Measurements from ENCODE around the gene EPYC. TPM values are rescaled to one million over a fixed set of nuclear protein-coding genes. Genes with fewer than 3 reads are reported as not detected.
"Not testable (repeated sequence)": the region's sequence is repeated elsewhere in the genome, so short reads cannot be mapped to it uniquely, and the experiment has no call there.

The EPYC gene
- total and polyA plus RNA-seq, 4 donors = 0.17 TPM; not detected in 3

DNA sequence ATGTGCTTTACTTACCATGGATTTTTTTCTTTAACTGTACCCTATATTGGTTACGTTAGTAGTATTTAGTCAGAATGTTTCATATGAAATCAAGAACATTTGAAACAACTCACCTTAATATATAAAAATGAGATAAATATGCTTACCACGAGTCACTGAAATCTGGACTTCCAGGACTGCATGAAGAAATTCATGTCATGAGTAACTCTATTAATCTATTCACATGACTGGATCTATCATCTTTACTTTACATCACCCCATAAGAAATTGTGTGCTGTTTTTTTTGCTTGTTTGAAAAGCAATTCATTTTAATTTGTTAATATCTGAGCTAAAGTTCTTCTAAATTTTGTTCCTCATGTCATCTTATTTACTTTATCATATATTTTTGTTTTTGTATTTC, 5.2 kb downstream of the EPYC start:
- no peak for DNase-seq (ENCODE audit: low read depth in 4 of 6, low spot score in 6 of 6)
- H3K36me3 ChIP-seq (ENCODE audit: control insufficient read depth, insufficient read depth, low read length) = no peaks in the 10 kb centered on the region
- WGBS (ENCODE audit: insufficient coverage) = no CpG with 5 or more reads among the region's 2 CpGs
- H3K27ac ChIP-seq (ENCODE audit: low read depth, low read length) = no peak overlapping the region
- no peak overlapping the region for H3K4me3 ChIP-seq (ENCODE audit: low read depth, low read length)
- H3K27me3 ChIP-seq (ENCODE audit: control insufficient read depth, insufficient read depth, low read length) = no peaks in the 10 kb centered on the region
- no peaks in the 10 kb centered on the region for H3K9me3 ChIP-seq (ENCODE audit: control insufficient read depth, insufficient read depth, low read length)
- H3K4me1 ChIP-seq (ENCODE audit: control insufficient read depth, insufficient read depth, low read length) = no peaks in the 10 kb centered on the region

- no peaks in the 10 kb centered on the region for H3K9me3 ChIP-seq (ENCODE audit: control insufficient read depth, insufficient read depth, low read length)
- WGBS (ENCODE audit: insufficient coverage) = no CpG with 5 or more reads among the region's 2 CpGs
- no peak overlapping the region for H3K27ac ChIP-seq (ENCODE audit: low read depth, low read length)
- H3K4me1 ChIP-seq (ENCODE audit: control insufficient read depth, insufficient read depth, low read length) = no peaks in the 10 kb centered on the region
- no peaks in the 10 kb centered on the region for H3K36me3 ChIP-seq (ENCODE audit: control insufficient read depth, insufficient read depth, low read length)
- DNase-seq (ENCODE audit: low read depth in 4 of 6, low spot score in 6 of 6) = no peak
- H3K27me3 ChIP-seq (ENCODE audit: control insufficient read depth, insufficient read depth, low read length) = no peaks in the 10 kb centered on the region
- H3K4me3 ChIP-seq (ENCODE audit: low read depth, low read length) = no peak overlapping the region
These were observed 9.8 kb downstream of the EPYC start for GRCh38 chr12:90995010-90995409.

- Histone ChIP-seq H3K4me1 (ENCODE audit: control insufficient read depth, insufficient read depth, low read length) (no peaks in the 10 kb centered on the region), H3K27ac (ENCODE audit: low read depth, low read length) (no peak overlapping the region), H3K27me3 (ENCODE audit: control insufficient read depth, insufficient read depth, low read length) (no peaks in the 10 kb centered on the region), H3K36me3 (ENCODE audit: control insufficient read depth, insufficient read depth, low read length) (no peaks in the 10 kb centered on the region), H3K9me3 (ENCODE audit: control insufficient read depth, insufficient read depth, low read length) (no peaks in the 10 kb centered on the region), H3K4me3 (ENCODE audit: low read depth, low read length) (no peak overlapping the region)
- DNase-seq (ENCODE audit: low read depth in 4 of 6, low spot score in 6 of 6) = no peak
- WGBS (ENCODE audit: insufficient coverage) = 88% methylated on average over 3 of the region's 3 CpGs
These were observed 12.8 kb downstream of the EPYC start for GRCh38 chr12:90991952-90992465.

- Histone ChIP-seq H3K4me1 (ENCODE audit: control insufficient read depth, insufficient read depth, low read length) (no peaks in the 10 kb centered on the region), H3K27ac (ENCODE audit: low read depth, low read length) (no peak overlapping the region), H3K4me3 (ENCODE audit: low read depth, low read length) (no peak overlapping the region), H3K9me3 (ENCODE audit: control insufficient read depth, insufficient read depth, low read length) (no peaks in the 10 kb centered on the region), H3K27me3 (ENCODE audit: control insufficient read depth, insufficient read depth, low read length) (no peaks in the 10 kb centered on the region), H3K36me3 (ENCODE audit: control insufficient read depth, insufficient read depth, low read length) (no peaks in the 10 kb centered on the region)
- no peak for DNase-seq (ENCODE audit: low read depth in 4 of 6, low spot score in 6 of 6)
- no CpG with 5 or more reads among the region's 3 CpGs for WGBS (ENCODE audit: insufficient coverage)
These were observed 14.2 kb downstream of the EPYC start for GRCh38 chr12:90990611-90991010.

GRCh38 chr12:90989686-90990111, 15.1 kb downstream of the EPYC start:
- no peak for DNase-seq (ENCODE audit: low read depth in 4 of 6, low spot score in 6 of 6)
- H3K27ac ChIP-seq (ENCODE audit: low read depth, low read length) = no peak overlapping the region
- WGBS (ENCODE audit: insufficient coverage) = no CpG with 5 or more reads among the region's 1 CpG

DNA sequence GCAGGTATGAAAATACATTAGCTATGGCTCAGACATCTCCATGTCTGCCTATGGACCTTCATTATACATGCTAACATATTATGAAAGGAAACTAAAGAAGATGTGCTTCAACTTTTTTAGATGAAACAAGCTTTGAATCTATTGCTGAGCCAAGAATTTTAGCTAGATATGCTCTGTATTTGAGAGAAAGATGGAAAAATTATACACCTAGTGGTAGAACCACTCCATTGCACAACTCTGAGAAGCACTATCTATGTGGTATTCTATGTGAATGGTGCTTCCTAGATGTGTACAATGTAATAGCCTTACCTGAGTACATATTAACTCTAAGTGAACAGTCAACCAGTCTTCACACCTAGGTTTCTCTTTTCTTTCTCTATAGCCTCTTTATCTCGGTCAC, 17.3 kb downstream of the EPYC start:
- no peaks in the 10 kb centered on the region for H3K27me3 ChIP-seq (ENCODE audit: control insufficient read depth, insufficient read depth, low read length)
- H3K9me3 ChIP-seq (ENCODE audit: control insufficient read depth, insufficient read depth, low read length) = no peaks in the 10 kb centered on the region
- H3K4me1 ChIP-seq (ENCODE audit: control insufficient read depth, insufficient read depth, low read length) = no peaks in the 10 kb centered on the region
- DNase-seq (ENCODE audit: low read depth in 4 of 6, low spot score in 6 of 6) = no peak
- H3K4me3 ChIP-seq (ENCODE audit: low read depth, low read length) = no peak overlapping the region
- no peak overlapping the region for H3K27ac ChIP-seq (ENCODE audit: low read depth, low read length)
- no peaks in the 10 kb centered on the region for H3K36me3 ChIP-seq (ENCODE audit: control insufficient read depth, insufficient read depth, low read length)
- no CpG with 5 or more reads among the region's 1 CpG for WGBS (ENCODE audit: insufficient coverage)

More at GRCh38 chr12:90989686-90990111, 15.1 kb downstream of the EPYC start:
- Histone ChIP-seq H3K36me3 (ENCODE audit: control insufficient read depth, insufficient read depth, low read length) (no peaks in the 10 kb centered on the region), H3K27me3 (ENCODE audit: control insufficient read depth, insufficient read depth, low read length) (no peaks in the 10 kb centered on the region), H3K9me3 (ENCODE audit: control insufficient read depth, insufficient read depth, low read length) (no peaks in the 10 kb centered on the region), H3K4me3 (ENCODE audit: low read depth, low read length) (no peak overlapping the region), H3K4me1 (ENCODE audit: control insufficient read depth, insufficient read depth, low read length) (no peaks in the 10 kb centered on the region)

- DNase-seq (ENCODE audit: low read depth in 4 of 6, low spot score in 6 of 6) = no peak
- H3K36me3 ChIP-seq (ENCODE audit: control insufficient read depth, insufficient read depth, low read length) = no peaks in the 10 kb centered on the region
- no peaks in the 10 kb centered on the region for H3K4me1 ChIP-seq (ENCODE audit: control insufficient read depth, insufficient read depth, low read length)
- no peaks in the 10 kb centered on the region for H3K9me3 ChIP-seq (ENCODE audit: control insufficient read depth, insufficient read depth, low read length)
- WGBS (ENCODE audit: insufficient coverage) = no CpG with 5 or more reads among the region's 1 CpG
- no peak overlapping the region for H3K4me3 ChIP-seq (ENCODE audit: low read depth, low read length)
- H3K27me3 ChIP-seq (ENCODE audit: control insufficient read depth, insufficient read depth, low read length) = no peaks in the 10 kb centered on the region
- H3K27ac ChIP-seq (ENCODE audit: low read depth, low read length) = no peak overlapping the region
These were observed 17.7 kb downstream of the EPYC start for GRCh38 chr12:90987101-90987500.

DNA sequence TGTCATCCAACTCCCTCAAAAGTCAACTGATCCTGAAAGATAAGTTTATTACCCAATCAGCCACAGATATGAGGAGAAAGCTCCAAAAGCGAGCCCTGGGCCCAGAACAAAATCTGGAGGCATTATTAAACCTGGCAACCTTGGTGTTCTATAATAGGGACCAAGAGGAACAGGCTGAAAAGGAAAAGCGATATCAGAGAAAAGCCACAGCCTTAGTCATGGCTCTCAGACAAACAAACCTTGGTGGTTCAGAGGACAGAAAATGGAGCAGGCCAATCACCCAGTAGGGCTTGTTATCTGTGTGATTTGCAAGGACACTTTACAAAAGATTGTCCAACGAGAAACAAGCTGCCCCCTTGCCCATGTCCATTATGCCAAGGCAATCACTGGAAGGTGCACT, 19.4 kb downstream of the EPYC start:
- not testable (repeated sequence) for H3K4me3 ChIP-seq (ENCODE audit: low read depth, low read length); DNase-seq (ENCODE audit: low read depth in 4 of 6, low spot score in 6 of 6); H3K27me3 ChIP-seq (ENCODE audit: control insufficient read depth, insufficient read depth, low read length); H3K27ac ChIP-seq (ENCODE audit: low read depth, low read length); H3K9me3 ChIP-seq (ENCODE audit: control insufficient read depth, insufficient read depth, low read length); H3K4me1 ChIP-seq (ENCODE audit: control insufficient read depth, insufficient read depth, low read length); H3K36me3 ChIP-seq (ENCODE audit: control insufficient read depth, insufficient read depth, low read length)
- WGBS (ENCODE audit: insufficient coverage) = 100% methylated on average over 1 of the region's 3 CpGs

DNA sequence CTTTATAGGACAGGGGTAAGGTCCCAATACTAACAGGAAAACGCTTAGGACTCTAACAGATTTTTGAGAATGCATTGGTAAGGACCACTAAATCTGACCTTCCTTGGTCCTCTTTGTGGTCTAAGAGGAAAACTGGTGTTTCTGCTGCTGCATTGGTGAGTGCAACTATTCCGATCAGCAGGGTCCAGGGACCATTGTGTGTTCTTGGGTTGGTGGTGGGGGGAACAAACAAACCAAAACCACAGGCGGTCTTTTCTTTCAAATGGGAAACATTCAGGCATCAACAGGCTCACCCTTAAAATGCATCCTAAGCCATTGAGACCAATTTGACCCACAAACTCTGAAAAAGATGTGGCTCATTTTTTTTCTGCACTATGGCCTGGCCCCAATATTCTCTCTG, 20.7 kb downstream of the EPYC start:
- WGBS (ENCODE audit: insufficient coverage) = 43% methylated on average over 1 of the region's 3 CpGs
- H3K4me3 ChIP-seq (ENCODE audit: low read depth, low read length) = no peak overlapping the region
- H3K27ac ChIP-seq (ENCODE audit: low read depth, low read length) = no peak overlapping the region

GRCh38 chr12:90982170-90982569, 22.6 kb downstream of the EPYC start:
- Histone ChIP-seq H3K27ac (ENCODE audit: low read depth, low read length) (no peak overlapping the region), H3K9me3 (ENCODE audit: control insufficient read depth, insufficient read depth, low read length) (no peaks in the 10 kb centered on the region), H3K4me1 (ENCODE audit: control insufficient read depth, insufficient read depth, low read length) (no peaks in the 10 kb centered on the region), H3K36me3 (ENCODE audit: control insufficient read depth, insufficient read depth, low read length) (no peaks in the 10 kb centered on the region), H3K4me3 (ENCODE audit: low read depth, low read length) (no peak overlapping the region), H3K27me3 (ENCODE audit: control insufficient read depth, insufficient read depth, low read length) (no peaks in the 10 kb centered on the region)
- no peak for DNase-seq (ENCODE audit: low read depth in 4 of 6, low spot score in 6 of 6)
- WGBS (ENCODE audit: insufficient coverage) = no CpG with 5 or more reads among the region's 1 CpG

More for the DNA sequence above, 20.7 kb downstream of the EPYC start:
- Histone ChIP-seq H3K36me3 (ENCODE audit: control insufficient read depth, insufficient read depth, low read length) (no peaks in the 10 kb centered on the region), H3K27me3 (ENCODE audit: control insufficient read depth, insufficient read depth, low read length) (no peaks in the 10 kb centered on the region), H3K4me1 (ENCODE audit: control insufficient read depth, insufficient read depth, low read length) (no peaks in the 10 kb centered on the region), H3K9me3 (ENCODE audit: control insufficient read depth, insufficient read depth, low read length) (no peaks in the 10 kb centered on the region)
- DNase-seq (ENCODE audit: low read depth in 4 of 6, low spot score in 6 of 6) = no peak
